Liver (tissue), 9 donors: ENCODE data around the gene SH3PXD2A. TPM values are rescaled to one million over a fixed set of nuclear protein-coding genes. Genes with fewer than 3 reads are reported as not detected.
"Not testable (repeated sequence)": the region's sequence is repeated elsewhere in the genome, so short reads cannot be mapped to it uniquely, and the experiment has no call there.

Experiments
- DNase-seq: peaks from one replicate; pipeline ENCODE4 v3.0.0-alpha.2; 2017; ENCODE audit warnings: low spot score
- H3K27ac ChIP-seq, 2 donors: one replicate each; pipeline ENCODE4 v1.7.0; 2013; ENCODE audit warnings: inconsistent platforms in 2 of 2, low read length in 2 of 2, control low read depth in 1 of 2, low read depth in 1 of 2, mild to moderate bottlenecking in 1 of 2
- H3K27me3 ChIP-seq, 4 donors: one replicate each; pipeline versions ENCODE4 v1.6.1 to v1.7.0; 2013; ENCODE audit warnings: low read length in 3 of 4, inconsistent platforms in 1 of 4, mild to moderate bottlenecking in 1 of 4, moderate library complexity in 1 of 4; ENCODE audit not compliant: control insufficient read depth in 4 of 4, insufficient read depth in 4 of 4
- H3K36me3 ChIP-seq, 4 donors: one replicate each; pipeline versions ENCODE4 v1.6.1 to v1.7.0; 2013; ENCODE audit warnings: low read length in 3 of 4, mild to moderate bottlenecking in 3 of 4, low read depth in 1 of 4, moderate library complexity in 1 of 4; ENCODE audit not compliant: control insufficient read depth in 4 of 4, insufficient read depth in 3 of 4
- H3K4me1 ChIP-seq, 4 donors: one replicate each; pipeline versions ENCODE4 v1.6.1 to v1.7.0; 2013; ENCODE audit warnings: low read length in 3 of 4, mild to moderate bottlenecking in 3 of 4, moderate library complexity in 1 of 4; ENCODE audit not compliant: control insufficient read depth in 4 of 4, insufficient read depth in 4 of 4
- H3K4me3 ChIP-seq, 3 donors: one replicate each; pipeline versions ENCODE4 v1.6.1 to v1.7.0; 2013; ENCODE audit warnings: low read length in 3 of 3, control low read depth in 1 of 3, low read depth in 1 of 3, mild to moderate bottlenecking in 1 of 3
- H3K9ac ChIP-seq, 2 donors: one replicate each; pipeline ENCODE4 v1.7.0; 2013; ENCODE audit warnings: low read length in 2 of 2, mild to moderate bottlenecking in 2 of 2, moderate library complexity in 2 of 2, control low read depth in 1 of 2, low read depth in 1 of 2
- H3K9me3 ChIP-seq, 4 donors: one replicate each; pipeline versions ENCODE4 v1.6.1 to v1.7.0; 2013; ENCODE audit warnings: low read length in 3 of 4; ENCODE audit not compliant: control insufficient read depth in 4 of 4
- FOXA1 ChIP-seq: IDR thresholded peaks from 2 replicates; pipeline ENCODE4 v1.6.1; 2016; ENCODE audit warnings: antibody characterized with exemption
- FOXA2 ChIP-seq: IDR thresholded peaks from 2 replicates; pipeline ENCODE4 v1.6.1; 2016; ENCODE audit warnings: antibody characterized with exemption
- GABPA ChIP-seq, 2 donors: IDR thresholded peaks in 1 of 2; conservative IDR thresholded peaks in 1 of 2; 2 replicates each; pipeline ENCODE4 v1.6.1; 2016; ENCODE audit warnings: antibody characterized with exemption in 2 of 2, mild to moderate bottlenecking in 1 of 2, moderate library complexity in 1 of 2
- HNF4G ChIP-seq: IDR thresholded peaks from 2 replicates; pipeline ENCODE4 v1.6.1; 2016; ENCODE audit warnings: antibody characterized with exemption
- JUND ChIP-seq, 2 donors: IDR thresholded peaks; 2 replicates each; pipeline ENCODE4 v1.6.1; 2016; ENCODE audit warnings: antibody characterized with exemption in 2 of 2
- NR2F2 ChIP-seq: IDR thresholded peaks from 2 replicates; pipeline ENCODE4 v1.6.1; 2016; ENCODE audit warnings: antibody characterized with exemption
- RAD21 ChIP-seq, 2 donors: IDR thresholded peaks; 2 replicates each; pipeline ENCODE4 v1.6.1; 2016; ENCODE audit warnings: antibody characterized with exemption in 2 of 2, mild to moderate bottlenecking in 2 of 2
- RXRA ChIP-seq, 2 donors: IDR thresholded peaks; 2 replicates each; pipeline ENCODE4 v1.6.1; 2017 to 2018; ENCODE audit warnings: antibody characterized with exemption in 2 of 2, mild to moderate bottlenecking in 1 of 2
- SP1 ChIP-seq: IDR thresholded peaks from 2 replicates; pipeline ENCODE4 v1.6.1; 2018; ENCODE audit warnings: antibody characterized with exemption, mild to moderate bottlenecking
- TAF1 ChIP-seq: conservative IDR thresholded peaks from 2 replicates; pipeline ENCODE4 v1.6.1; 2016; ENCODE audit warnings: antibody characterized with exemption, mild to moderate bottlenecking
- YY1 ChIP-seq: IDR thresholded peaks from 2 replicates; pipeline ENCODE4 v1.6.1; 2016; ENCODE audit warnings: antibody characterized with exemption, mild to moderate bottlenecking
- WGBS: extraction: QIAGEN DNeasy Blood & Tissue Kit; methylation state at CpG from one replicate; pipeline ENCODE4 v1.1.7; 2013; 5-methylcytosine and 5-hydroxymethylcytosine counted together
- polyA plus RNA-seq, 2 donors: library from polyadenylated mRNA; stranded (reverse) in 1 of 2; unstranded in 1 of 2; fragments of 200-250 nt in 1 of 2; fragments of >200 nt in 1 of 2; fragmentation: Nextera tagmentation in 1 of 2; extraction: Ambion mirVana in 1 of 2; gene quantifications; one replicate each; pipeline versions ENCODE4 v1.2.1 to v1.2.3, GENCODE V29; 2013 to 2015
- total RNA-seq, 2 donors: library from RNA; depleted of rRNA; stranded (reverse); fragments of >200 nt; gene quantifications; one replicate each; pipeline ENCODE4 v1.2.3, GENCODE V29; 2014
- TF ChIP-seq, protein P1 (sequence below): IDR thresholded peaks from 2 replicates; pipeline ENCODE4 v1.6.1; 2016; ENCODE audit warnings: antibody characterized with exemption
- TF ChIP-seq, protein P2 (sequence below): IDR thresholded peaks from 2 replicates; pipeline ENCODE4 v1.6.1; 2016; ENCODE audit warnings: antibody characterized with exemption, mild to moderate bottlenecking
- TF ChIP-seq, protein P3 (sequence below): fragments of 150-350 bp; IDR thresholded peaks from 2 replicates; pipeline ENCODE4 v1.5.1; 2017; ENCODE audit warnings: improper control_type of control experiment, low read depth, low read length; ENCODE audit not compliant: missing input control
- TF ChIP-seq, protein P4 (sequence below): IDR thresholded peaks from 2 replicates; pipeline ENCODE4 v1.6.1; 2016; ENCODE audit warnings: antibody characterized with exemption
- donor health status: healthy.
- donor health status: healthy.
- donor health status: healthy.
- donor health status: healthy.
- donor health status: healthy.

Gene SH3PXD2A
- total and polyA plus RNA-seq, 4 donors: 0.82 to 5.5 (median 3.9) TPM

DNA sequence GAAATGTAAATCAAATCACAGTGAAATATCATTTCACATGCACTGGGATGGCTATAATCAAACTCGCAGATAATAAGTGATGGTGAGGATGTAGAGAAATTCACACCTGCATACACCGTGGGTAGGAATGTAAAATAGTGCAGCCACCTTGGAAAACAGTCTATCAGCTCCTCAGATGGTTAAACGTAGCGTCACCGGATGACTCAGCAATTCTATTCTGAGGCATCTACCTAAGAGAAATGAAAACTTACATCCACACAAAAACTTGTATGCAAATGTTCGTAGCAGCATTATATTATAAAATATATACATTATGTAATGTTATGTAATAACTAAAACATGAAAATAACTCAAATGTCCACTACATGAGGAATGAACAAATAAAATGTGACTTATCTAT, 38.9 kb downstream of the SH3PXD2A start:
- Histone ChIP-seq H3K27me3 (no peaks in the 10 kb centered on the region), H3K4me1 (peaks cover 12 to 44% (median 38%) of the 10 kb centered on the region in 4 donors), H3K27ac (no peak overlapping the region), H3K9me3 (no peaks in the 10 kb centered on the region), H3K36me3 (no peaks in the 10 kb centered on the region), H3K4me3 (no peak overlapping the region), H3K9ac (no peak overlapping the region)
- DNase-seq: no peak
- 89% methylated on average over 6 of the region's 6 CpGs for WGBS
- TF ChIP-seq RXRA (IDR thresholded peaks at IDR 0.05) (no peak), RAD21 (IDR thresholded peaks at IDR 0.05) (no peak), NR2F2 (no peak), FOXA1 (no peak)

DNA sequence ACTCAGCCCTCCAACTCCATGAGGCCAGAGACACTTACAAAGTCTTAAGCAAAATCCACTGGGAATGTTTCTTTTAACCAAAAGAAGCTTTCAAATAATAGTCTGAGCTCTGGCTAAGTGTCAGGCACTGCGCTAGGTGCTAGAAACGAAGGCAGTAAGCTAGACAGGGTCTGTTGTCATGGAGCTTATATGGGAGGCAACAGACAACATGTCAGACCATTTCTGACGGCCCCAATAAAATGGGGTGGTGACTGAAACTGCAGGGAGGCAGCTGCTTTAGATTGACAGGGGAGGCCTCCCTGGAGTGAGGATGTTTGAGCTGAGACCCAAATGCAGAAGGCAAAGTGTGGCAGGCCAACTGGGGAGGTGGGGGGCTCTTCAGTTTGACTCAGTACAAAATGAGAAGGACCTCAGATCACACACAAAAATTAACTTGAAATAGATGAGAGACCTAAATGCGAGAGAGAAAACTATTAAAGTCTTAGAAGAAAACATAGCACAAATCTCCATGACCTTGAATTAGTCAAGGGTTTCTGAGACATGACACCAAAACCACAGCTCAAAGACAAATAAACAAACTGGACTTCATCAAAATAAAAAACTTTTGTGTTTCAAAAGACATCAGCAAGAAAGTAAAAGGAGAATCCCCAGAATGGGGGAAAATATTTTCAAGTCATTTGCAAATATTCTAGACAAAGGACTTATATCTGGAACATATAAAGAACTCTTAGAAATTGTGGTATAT, 40.6 kb downstream of the SH3PXD2A start:
- TF ChIP-seq HNF4G (no peak), SP1 (no peak), FOXA2 (no peak), YY1 (no peak), RXRA (IDR thresholded peaks at IDR 0.05) (no peak)
- TF ChIP-seq, protein P1, sequence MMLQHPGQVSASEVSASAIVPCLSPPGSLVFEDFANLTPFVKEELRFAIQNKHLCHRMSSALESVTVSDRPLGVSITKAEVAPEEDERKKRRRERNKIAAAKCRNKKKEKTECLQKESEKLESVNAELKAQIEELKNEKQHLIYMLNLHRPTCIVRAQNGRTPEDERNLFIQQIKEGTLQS: no peak
- Histone ChIP-seq H3K4me1 (peaks cover 9 to 41% (median 34%) of the 10 kb centered on the region in 4 donors), H3K9me3 (no peaks in the 10 kb centered on the region), H3K36me3 (no peaks in the 10 kb centered on the region), H3K9ac (no peak overlapping the region), H3K27me3 (no peaks in the 10 kb centered on the region), H3K4me3 (no peak overlapping the region), H3K27ac (no peak overlapping the region)
- no peak for DNase-seq
- 90% methylated on average over 4 of the region's 4 CpGs for WGBS

DNA sequence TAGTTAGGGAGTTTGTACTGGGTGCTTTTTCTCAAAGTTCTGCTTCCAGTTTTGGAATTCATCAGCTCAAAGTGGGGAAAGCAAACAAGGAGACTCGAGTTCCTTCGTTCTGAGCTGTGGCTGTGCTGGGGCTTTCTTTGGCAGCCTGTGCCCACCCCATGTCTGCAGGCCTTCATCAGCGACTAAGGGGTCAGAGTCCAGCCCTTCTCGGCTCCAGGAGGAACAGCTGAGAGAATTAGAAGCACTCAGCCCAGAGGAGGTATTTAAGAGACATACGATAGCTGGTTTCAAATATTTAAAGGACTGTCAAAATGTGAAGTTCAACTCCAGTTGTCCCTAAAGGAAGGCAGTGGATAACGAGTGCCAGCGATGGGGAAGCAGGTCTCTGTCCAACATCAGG, 41.3 kb downstream of the SH3PXD2A start:
- Histone ChIP-seq H3K9ac (no peak overlapping the region), H3K4me3 (no peak overlapping the region), H3K27me3 (no peaks in the 10 kb centered on the region), H3K36me3 (no peaks in the 10 kb centered on the region), H3K9me3 (no peaks in the 10 kb centered on the region), H3K4me1 (peaks cover 7 to 36% (median 29%) of the 10 kb centered on the region in 4 donors), H3K27ac (no peak overlapping the region)
- DNase-seq: no peak
- WGBS: 71% methylated on average over 7 of the region's 7 CpGs
- TF ChIP-seq TAF1 (no peak), RXRA (IDR thresholded peaks at IDR 0.05) (no peak), GABPA (IDR thresholded peaks at IDR 0.05 in 1 of 2, conservative IDR thresholded peaks at IDR 0.05 in 1 of 2) (no peak), FOXA1 (no peak), FOXA2 (no peak), JUND (IDR thresholded peaks at IDR 0.05) (no peak)
- TF ChIP-seq, protein P2, sequence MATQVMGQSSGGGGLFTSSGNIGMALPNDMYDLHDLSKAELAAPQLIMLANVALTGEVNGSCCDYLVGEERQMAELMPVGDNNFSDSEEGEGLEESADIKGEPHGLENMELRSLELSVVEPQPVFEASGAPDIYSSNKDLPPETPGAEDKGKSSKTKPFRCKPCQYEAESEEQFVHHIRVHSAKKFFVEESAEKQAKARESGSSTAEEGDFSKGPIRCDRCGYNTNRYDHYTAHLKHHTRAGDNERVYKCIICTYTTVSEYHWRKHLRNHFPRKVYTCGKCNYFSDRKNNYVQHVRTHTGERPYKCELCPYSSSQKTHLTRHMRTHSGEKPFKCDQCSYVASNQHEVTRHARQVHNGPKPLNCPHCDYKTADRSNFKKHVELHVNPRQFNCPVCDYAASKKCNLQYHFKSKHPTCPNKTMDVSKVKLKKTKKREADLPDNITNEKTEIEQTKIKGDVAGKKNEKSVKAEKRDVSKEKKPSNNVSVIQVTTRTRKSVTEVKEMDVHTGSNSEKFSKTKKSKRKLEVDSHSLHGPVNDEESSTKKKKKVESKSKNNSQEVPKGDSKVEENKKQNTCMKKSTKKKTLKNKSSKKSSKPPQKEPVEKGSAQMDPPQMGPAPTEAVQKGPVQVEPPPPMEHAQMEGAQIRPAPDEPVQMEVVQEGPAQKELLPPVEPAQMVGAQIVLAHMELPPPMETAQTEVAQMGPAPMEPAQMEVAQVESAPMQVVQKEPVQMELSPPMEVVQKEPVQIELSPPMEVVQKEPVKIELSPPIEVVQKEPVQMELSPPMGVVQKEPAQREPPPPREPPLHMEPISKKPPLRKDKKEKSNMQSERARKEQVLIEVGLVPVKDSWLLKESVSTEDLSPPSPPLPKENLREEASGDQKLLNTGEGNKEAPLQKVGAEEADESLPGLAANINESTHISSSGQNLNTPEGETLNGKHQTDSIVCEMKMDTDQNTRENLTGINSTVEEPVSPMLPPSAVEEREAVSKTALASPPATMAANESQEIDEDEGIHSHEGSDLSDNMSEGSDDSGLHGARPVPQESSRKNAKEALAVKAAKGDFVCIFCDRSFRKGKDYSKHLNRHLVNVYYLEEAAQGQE: no peak
- TF ChIP-seq, protein P3, sequence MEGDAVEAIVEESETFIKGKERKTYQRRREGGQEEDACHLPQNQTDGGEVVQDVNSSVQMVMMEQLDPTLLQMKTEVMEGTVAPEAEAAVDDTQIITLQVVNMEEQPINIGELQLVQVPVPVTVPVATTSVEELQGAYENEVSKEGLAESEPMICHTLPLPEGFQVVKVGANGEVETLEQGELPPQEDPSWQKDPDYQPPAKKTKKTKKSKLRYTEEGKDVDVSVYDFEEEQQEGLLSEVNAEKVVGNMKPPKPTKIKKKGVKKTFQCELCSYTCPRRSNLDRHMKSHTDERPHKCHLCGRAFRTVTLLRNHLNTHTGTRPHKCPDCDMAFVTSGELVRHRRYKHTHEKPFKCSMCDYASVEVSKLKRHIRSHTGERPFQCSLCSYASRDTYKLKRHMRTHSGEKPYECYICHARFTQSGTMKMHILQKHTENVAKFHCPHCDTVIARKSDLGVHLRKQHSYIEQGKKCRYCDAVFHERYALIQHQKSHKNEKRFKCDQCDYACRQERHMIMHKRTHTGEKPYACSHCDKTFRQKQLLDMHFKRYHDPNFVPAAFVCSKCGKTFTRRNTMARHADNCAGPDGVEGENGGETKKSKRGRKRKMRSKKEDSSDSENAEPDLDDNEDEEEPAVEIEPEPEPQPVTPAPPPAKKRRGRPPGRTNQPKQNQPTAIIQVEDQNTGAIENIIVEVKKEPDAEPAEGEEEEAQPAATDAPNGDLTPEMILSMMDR: no peak
- TF ChIP-seq, protein P4, sequence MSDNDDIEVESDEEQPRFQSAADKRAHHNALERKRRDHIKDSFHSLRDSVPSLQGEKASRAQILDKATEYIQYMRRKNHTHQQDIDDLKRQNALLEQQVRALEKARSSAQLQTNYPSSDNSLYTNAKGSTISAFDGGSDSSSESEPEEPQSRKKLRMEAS: no peak

DNA sequence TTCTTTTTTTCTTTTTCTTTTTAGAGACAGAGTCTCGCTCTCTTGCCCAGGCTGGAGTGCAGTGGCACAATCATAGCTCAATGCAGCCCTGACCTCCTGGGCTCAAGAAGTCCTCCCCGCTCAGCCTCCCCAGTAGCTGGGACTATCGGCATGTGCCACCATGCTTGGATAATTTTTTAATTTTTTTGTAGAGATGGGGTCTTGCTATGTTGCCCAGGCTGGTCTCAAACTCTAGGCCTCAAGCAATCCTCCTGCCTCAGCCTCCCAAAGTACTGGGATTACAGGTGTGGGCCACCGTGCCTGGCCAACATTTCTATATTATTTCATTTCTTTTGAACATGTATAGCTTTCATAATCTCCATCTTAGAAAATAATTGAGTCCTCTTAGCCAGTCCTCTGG, 42.1 kb downstream of the SH3PXD2A start:
- not testable (repeated sequence) for H3K36me3 ChIP-seq, H3K27me3 ChIP-seq, H3K4me3 ChIP-seq, H3K9me3 ChIP-seq, H3K27ac ChIP-seq, H3K9ac ChIP-seq, DNase-seq
- WGBS: 98% methylated on average over 4 of the region's 4 CpGs
- peaks cover 8 to 35% (median 29%) of the 10 kb centered on the region in 4 donors for H3K4me1 ChIP-seq
